Smooth muscle cell (in vitro differentiated cells): ENCODE measurements around the gene NVL. TPM values are rescaled to one million over a fixed set of nuclear protein-coding genes. Genes with fewer than 3 reads are reported as not detected.

Experiments used
- DNase-seq: peaks from one replicate; lab custom pipeline; 2025; ENCODE audit not compliant: unreplicated experiment; lab: John Stamatoyannopoulos, UW
- H2AFZ ChIP-seq: fragments of 200-600 bp; sonication (generic); 2 replicates; pipeline ENCODE4 v1.6.0; 2016; ENCODE audit warnings: antibody characterized with exemption, low read depth, mild to moderate bottlenecking
- H3F3A ChIP-seq: fragments of 200-600 bp; sonication (generic); 2 replicates; pipeline ENCODE4 v1.6.0; 2017; ENCODE audit warnings: antibody characterized with exemption, low read depth
- H3K27ac ChIP-seq: fragments of 200-600 bp; sonication (generic); 2 replicates; pipeline ENCODE4 v1.5.1; 2016; ENCODE audit warnings: low read depth, mild to moderate bottlenecking
- H3K27me3 ChIP-seq: fragments of 200-600 bp; sonication (generic); 2 replicates; pipeline ENCODE4 v1.6.1; 2016; ENCODE audit warnings: low read depth, mild to moderate bottlenecking
- H3K36me3 ChIP-seq: fragments of 200-600 bp; sonication (generic); 2 replicates; pipeline ENCODE4 v1.5.1; 2016; ENCODE audit warnings: low read depth
- H3K4me1 ChIP-seq: fragments of 200-600 bp; sonication (generic); 2 replicates; pipeline ENCODE4 v1.5.1; 2016; ENCODE audit warnings: low read depth
- H3K4me2 ChIP-seq: fragments of 200-600 bp; sonication (generic); 2 replicates; pipeline ENCODE4 v1.6.0; 2016; ENCODE audit warnings: mild to moderate bottlenecking
- H3K4me3 ChIP-seq: fragments of 200-600 bp; sonication (generic); 2 replicates; pipeline ENCODE4 v1.5.1; 2016; ENCODE audit warnings: mild to moderate bottlenecking
- H3K79me2 ChIP-seq: fragments of 200-600 bp; sonication (generic); 2 replicates; pipeline ENCODE4 v1.6.0; 2016; ENCODE audit warnings: low read depth, mild to moderate bottlenecking
- H3K9ac ChIP-seq: fragments of 200-600 bp; sonication (generic); 2 replicates; pipeline ENCODE4 v1.6.0; 2016; ENCODE audit warnings: low read depth
- H3K9me3 ChIP-seq: fragments of 200-600 bp; sonication (generic); replicated peaks from 2 replicates; pipeline ENCODE4 v1.5.1; 2016; ENCODE audit warnings: low read depth
- H4K20me1 ChIP-seq: fragments of 200-600 bp; sonication (generic); 2 replicates; pipeline ENCODE4 v1.6.0; 2016; ENCODE audit warnings: low read depth
- WGBS: methylation state at CpG from one replicate; pipeline ENCODE4 v1.1.7; 2016; ENCODE audit warnings: low lambda C conversion rate; 5-methylcytosine and 5-hydroxymethylcytosine counted together
- polyA plus RNA-seq: library from polyadenylated mRNA; unstranded; fragments of >200 nt; fragmentation: Nextera tagmentation; extraction: Ambion mirVana; gene quantifications from 2 replicates; pipeline ENCODE4 v1.2.1, GENCODE V29; 2016
- total RNA-seq: library from RNA; depleted of rRNA; stranded (reverse); fragments of >200 nt; gene quantifications from 2 replicates; pipeline ENCODE4 v1.2.3, GENCODE V29; 2014
- TF ChIP-seq, protein P1 (sequence below): fragments of 200-600 bp; sonication (generic); IDR thresholded peaks from 2 replicates; pipeline ENCODE4 v1.5.1; 2017; ENCODE audit warnings: borderline replicate concordance, mild to moderate bottlenecking, antibody characterized with exemption; ENCODE audit not compliant: insufficient read depth, poor library complexity, severe bottlenecking

Gene NVL
- total and polyA plus RNA-seq, 2 experiments from 2014 or later: 17.3 to 35.4 TPM

DNA sequence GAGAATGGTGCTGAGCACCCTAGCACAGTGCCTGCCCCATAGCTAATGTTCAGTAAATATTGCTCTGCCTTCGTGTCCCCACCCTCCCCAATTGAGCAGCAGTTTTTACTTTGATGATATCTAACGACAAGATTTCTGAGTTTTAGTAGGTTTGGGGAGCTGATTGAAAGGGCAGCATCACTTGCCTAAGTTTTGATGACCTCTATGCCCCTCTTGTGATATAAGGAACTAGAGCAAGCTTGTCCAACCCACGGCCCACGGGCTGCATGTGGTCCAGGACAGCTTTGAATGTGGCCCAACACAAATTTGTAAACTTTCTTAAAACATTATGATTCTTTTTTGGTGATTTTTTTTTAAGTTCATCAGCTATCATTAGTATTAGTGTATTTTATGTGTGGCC is 28.3 kb upstream of the NVL start:
- 66% methylated on average over 4 of the region's 4 CpGs for WGBS
- DNase-seq: no peak
- H3K27ac ChIP-seq: no peak overlapping the region
- H2AFZ ChIP-seq: no peak overlapping the region
- peaks cover 9% of the 10 kb centered on the region for H3K4me1 ChIP-seq
- H3K36me3 ChIP-seq: no peaks in the 10 kb centered on the region
- peak overlapping the region; percentile 81 for H3K4me3 ChIP-seq
- no peaks in the 10 kb centered on the region for H3K27me3 ChIP-seq
- no peak overlapping the region for H3K9ac ChIP-seq
- peaks cover 61% of the 10 kb centered on the region for H3K79me2 ChIP-seq
- peaks cover 55% of the 10 kb centered on the region for H4K20me1 ChIP-seq
- peak overlapping the region; percentile 92 for H3K4me2 ChIP-seq
- H3F3A ChIP-seq: no peaks in the 10 kb centered on the region
- H3K9me3 ChIP-seq: no peaks in the 10 kb centered on the region
- TF ChIP-seq, protein P1, sequence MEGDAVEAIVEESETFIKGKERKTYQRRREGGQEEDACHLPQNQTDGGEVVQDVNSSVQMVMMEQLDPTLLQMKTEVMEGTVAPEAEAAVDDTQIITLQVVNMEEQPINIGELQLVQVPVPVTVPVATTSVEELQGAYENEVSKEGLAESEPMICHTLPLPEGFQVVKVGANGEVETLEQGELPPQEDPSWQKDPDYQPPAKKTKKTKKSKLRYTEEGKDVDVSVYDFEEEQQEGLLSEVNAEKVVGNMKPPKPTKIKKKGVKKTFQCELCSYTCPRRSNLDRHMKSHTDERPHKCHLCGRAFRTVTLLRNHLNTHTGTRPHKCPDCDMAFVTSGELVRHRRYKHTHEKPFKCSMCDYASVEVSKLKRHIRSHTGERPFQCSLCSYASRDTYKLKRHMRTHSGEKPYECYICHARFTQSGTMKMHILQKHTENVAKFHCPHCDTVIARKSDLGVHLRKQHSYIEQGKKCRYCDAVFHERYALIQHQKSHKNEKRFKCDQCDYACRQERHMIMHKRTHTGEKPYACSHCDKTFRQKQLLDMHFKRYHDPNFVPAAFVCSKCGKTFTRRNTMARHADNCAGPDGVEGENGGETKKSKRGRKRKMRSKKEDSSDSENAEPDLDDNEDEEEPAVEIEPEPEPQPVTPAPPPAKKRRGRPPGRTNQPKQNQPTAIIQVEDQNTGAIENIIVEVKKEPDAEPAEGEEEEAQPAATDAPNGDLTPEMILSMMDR: no peak

DNA sequence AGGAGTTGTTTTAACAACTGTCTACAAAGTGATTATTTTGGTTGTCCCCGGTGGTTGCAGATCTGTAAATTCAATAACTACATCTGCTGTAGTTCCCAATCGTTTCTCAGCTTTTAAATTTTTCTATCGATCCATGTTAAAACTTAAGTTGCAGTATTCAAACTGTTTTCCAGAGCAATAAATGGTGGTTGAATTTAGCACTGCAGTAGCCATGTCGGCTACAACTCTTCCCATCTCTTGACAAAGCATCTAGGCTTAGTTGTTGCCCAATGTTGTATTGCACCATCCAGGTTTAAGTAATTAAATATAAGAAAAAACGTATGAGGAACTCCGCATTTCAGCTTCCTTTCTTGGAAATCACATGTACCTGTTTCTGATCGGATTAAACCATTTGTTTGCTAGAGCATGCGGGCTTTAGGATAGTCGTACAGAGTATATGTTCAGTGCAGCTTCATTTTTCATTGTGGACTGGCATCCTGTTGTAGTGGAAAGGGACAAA is 27.7 kb upstream of the NVL start:
- no peak for DNase-seq
- peaks cover 56% of the 10 kb centered on the region for H3K79me2 ChIP-seq
- TF ChIP-seq, protein P1: no peak

DNA sequence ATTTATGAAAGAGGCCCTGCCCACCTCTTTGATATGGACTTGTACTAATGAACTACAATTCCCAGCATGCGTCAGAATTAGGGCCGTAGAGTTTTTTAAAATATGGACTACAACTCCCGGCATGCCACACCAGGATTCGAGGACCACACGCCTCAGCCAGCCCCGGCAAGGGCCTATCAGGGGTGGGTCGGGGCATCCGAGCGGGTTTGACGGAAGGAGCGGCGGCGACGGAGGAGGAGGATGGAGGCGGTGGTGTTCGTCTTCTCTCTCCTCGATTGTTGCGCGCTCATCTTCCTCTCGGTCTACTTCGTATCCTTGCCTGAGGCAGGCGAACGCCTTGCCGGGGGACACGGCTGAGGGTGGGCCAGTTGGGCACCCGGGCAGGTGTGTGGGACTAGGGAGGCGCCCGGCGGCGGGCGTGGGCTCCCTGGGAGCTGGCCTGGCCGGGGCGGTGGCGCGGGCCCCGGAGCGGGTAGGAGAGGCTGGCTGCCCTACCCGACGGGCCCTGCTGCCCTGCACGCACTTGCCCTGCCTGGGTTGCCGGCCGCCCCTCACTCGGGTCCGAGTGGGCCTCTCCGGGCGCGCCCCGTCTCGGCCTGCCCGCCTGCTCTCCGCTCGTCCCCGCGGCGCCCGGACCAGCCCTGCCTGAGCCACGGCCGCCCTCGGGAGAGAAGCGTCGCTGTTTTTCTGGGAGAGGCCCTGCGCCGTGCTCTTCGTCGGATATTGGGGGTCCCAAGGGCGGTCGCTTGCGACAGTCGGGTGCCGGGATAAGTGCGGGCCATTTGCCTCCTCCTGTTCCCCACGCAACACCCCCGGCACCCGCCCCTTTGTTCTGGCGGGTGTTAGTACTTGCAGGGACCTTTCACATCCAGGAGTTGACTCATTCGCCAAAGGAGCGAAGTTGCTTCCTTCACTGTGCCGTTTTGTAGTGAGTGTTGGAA is 27.0 kb upstream of the NVL start, which contains the start of gene CNIH4:
TSS of gene CNIH4 (plus strand) at position 195 of the 941 bp plus-strand sequence. CDS start at position 241, 46 bp downstream.
- 1% methylated on average over 61 of the region's 78 CpGs for WGBS
- TF ChIP-seq, protein P1: no peak
- peaks cover 49% of the 10 kb centered on the region for H3K79me2 ChIP-seq

More for the DNA sequence above, 27.7 kb upstream of the NVL start:
- no peaks in the 10 kb centered on the region for H3K36me3 ChIP-seq
- peak overlapping the region; percentile 92 for H3K4me2 ChIP-seq
- 22% methylated on average over 9 of the region's 9 CpGs for WGBS
- peak overlapping the region; percentile 47 for H3K27ac ChIP-seq
- peak overlapping the region; percentile 89 for H2AFZ ChIP-seq
- H3K9me3 ChIP-seq: no peaks in the 10 kb centered on the region
- H3K4me1 ChIP-seq: peaks cover 9% of the 10 kb centered on the region
- peaks cover 49% of the 10 kb centered on the region for H4K20me1 ChIP-seq
- H3K27me3 ChIP-seq: no peaks in the 10 kb centered on the region
- peak overlapping the region; percentile 81 for H3K4me3 ChIP-seq
- H3K9ac ChIP-seq: peak overlapping the region; percentile 71
- H3F3A ChIP-seq: no peaks in the 10 kb centered on the region

More for the DNA sequence above, 27.0 kb upstream of the NVL start, which contains the start of gene CNIH4:
- H3K9me3 ChIP-seq: no peaks in the 10 kb centered on the region
- H3K9ac ChIP-seq: peak within 1 kb of the TSS; percentile 71
- H3K27me3 ChIP-seq: no peaks in the 10 kb centered on the region
- peak within 1 kb of the TSS; percentile 81 for H3K4me3 ChIP-seq
- no peaks in the 10 kb centered on the region for H3K36me3 ChIP-seq
- H2AFZ ChIP-seq: peak within 1 kb of the TSS; percentile 89
- H3F3A ChIP-seq: no peaks in the 10 kb centered on the region
- peaks cover 9% of the 10 kb centered on the region for H3K4me1 ChIP-seq
- DNase-seq: peak; percentile 46
- peak within 1 kb of the TSS; percentile 92 for H3K4me2 ChIP-seq
- peak within 1 kb of the TSS; percentile 47 for H3K27ac ChIP-seq
- peaks cover 43% of the 10 kb centered on the region for H4K20me1 ChIP-seq
